NOMO-1 treated with dmso at 0.1 percent for 144 hours (cell line): Measurements from ENCODE around the gene CYP2B6.
"Not testable (repeated sequence)": the region's sequence is repeated elsewhere in the genome, so short reads cannot be mapped to it uniquely, and the experiment has no call there.

Experiments used
- DNase-seq: peaks from one replicate; lab custom pipeline; 2025; ENCODE audit not compliant: unreplicated experiment; lab: John Stamatoyannopoulos, UW

The CYP2B6 gene

DNA sequence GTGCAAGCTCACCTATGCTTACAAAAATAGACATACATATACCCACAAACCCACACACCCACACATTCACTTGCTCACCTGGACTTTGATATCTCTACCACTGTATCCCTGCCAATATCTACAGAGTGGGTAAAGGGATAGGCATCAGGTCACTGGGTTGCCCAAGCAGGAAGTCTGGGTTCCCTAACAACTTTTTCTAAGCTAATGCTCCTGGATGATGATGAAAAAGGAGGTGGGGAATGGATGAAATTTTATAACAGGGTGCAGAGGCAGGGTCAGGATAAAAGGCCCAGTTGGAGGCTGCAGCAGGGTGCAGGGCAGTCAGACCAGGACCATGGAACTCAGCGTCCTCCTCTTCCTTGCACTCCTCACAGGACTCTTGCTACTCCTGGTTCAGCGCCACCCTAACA lies at the start of gene CYP2B6:
Gene CYP2B6, plus strand, starts transcription at position 311 of the 410 bp plus-strand sequence. Its CDS starts 24 bp downstream, at position 335.
- DNase-seq, result no peak

DNA sequence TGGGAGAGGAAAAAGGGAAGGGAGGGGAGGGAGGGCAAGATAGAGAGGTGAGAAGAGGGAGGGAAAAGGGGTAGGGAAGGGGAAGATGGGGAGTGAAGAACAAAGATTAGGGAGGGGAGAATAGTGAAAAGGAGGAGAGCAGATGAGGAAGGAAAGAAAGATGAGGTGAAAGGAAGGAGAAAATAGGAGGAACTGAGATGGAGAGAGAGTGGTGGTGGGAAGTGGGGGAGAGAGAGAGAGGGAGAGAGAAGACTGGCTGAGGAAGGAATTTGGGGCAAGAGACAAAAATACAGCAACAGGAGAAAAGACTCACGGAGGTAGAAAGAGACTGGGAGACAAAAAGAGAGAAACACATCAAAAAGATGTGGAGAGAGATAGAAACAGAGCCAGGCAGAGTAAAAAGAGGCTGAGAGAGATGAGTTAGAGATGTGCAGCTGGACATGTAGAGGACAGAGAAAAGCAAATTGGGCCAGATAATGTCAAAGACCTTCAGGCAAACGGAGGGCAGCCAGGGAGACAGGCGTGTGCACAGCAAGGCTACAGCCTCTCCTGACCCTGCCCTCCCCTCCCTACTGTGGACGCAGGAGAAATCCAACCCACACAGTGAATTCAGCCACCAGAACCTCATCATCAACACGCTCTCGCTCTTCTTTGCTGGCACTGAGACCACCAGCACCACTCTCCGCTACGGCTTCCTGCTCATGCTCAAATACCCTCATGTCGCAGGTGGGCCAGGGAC lies 49.4 kb upstream of the CYP2B6 start:
- DNase-seq, result no peak

DNA sequence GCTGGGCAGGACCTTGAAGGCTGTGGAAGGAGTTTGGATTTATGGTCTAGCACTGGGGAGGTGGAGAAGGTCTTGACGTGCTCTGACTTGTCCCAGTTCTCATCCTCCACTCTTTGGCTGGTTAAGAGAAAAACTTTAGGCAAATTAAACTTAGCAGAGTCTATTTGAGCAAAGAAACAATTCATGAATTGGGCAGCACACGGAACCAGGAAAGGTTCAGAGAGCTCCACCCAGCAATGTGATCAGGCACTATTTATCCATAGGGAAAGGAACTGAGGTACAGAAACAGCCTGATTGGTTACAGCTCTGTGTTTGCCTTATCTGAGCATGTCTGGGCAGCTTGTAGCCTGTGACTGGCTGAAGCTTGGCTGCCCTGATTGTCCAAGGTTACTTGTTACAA lies 45.4 kb upstream of the CYP2B6 start:
- no peak for DNase-seq

DNA sequence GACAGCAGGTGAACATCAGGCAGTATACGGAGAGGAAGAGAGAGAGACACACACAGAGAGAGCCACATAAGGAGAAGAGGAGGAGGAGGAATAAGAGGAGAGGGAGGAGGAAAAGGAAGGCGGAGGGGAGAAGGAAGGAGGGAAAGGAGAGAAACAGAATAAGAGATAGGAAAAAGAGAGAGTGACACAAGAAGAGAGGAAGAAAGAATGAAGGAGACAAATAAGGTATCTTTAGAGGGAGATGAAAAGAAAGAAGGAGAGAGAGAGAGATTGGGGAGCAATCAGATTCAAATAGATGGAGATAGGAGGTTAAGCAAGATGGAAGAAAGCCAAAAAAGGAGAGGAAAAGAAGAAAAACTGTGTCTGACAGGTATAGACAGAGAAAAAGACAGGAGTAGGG lies 44.0 kb upstream of the CYP2B6 start:
- no peak for DNase-seq

DNA sequence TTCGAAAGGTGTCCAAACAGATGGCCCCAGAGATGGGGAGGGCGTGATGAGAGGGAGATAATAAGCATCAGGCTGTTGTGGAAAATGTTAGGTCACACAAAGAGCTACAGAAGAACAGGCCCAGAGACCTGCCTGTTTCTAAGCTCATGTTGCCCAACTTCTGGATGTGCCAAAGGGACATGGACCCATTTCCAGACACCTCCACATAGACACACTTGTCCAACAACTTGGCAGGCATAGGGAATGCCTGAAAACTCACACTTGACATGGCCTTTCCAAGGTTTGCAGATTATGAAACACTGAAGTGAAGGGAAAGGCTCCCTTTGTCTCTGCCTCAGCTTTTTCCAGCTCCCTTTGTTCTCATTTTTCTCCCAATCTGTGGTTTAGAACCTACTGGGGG lies 43.5 kb upstream of the CYP2B6 start:
- no peak for DNase-seq

DNA sequence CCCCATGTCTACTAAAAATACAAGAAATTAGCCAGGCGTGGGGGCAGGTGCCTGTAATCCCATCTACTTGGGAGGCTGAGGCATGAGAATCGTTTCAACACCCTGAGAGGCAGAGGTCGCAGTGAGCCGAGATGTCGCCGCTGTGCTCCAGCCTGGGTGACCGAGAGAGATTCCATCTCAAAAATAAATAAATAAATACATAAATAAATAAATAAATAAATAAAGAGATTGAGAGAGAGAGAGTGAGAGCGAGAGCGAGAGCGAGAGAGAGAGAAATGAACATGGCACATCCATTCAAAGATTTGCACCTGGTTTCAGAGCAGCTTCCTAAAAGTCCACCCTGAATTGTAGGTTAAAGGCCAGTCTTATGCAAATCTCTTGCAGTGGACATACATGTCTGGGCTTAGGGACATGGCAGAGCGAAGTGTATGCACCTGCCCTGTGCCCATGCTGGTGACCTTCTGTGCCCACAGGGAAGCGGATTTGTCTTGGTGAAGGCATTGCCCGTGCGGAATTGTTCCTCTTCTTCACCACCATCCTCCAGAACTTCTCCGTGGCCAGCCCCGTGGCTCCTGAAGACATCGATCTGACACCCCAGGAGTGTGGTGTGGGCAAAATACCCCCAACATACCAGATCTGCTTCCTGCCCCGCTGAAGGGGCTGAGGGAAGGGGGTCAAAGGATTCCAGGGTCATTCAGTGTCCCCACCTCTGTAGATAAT lies 42.3 kb upstream of the CYP2B6 start:
- no peak for DNase-seq

DNA sequence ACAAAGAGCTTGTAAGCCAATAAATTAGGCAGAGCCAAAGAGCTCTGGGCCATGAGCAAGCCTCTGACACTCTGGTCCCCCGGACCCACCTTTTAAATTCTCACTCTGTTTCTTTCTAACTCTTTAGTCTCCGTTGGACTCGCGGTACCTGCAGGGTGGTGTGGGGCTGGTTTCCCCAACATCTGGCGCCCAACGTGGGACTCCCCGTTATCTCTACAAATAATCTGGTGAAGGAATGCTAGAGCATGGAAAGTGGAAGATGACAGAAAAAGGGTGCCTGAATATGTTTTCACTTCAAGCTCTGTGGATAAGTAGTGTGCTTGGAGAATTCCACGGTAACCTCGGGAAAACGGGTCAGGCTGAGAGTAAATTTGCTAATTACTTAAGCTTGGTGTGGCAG lies 36.5 kb upstream of the CYP2B6 start:
- DNase-seq, result no peak

DNA sequence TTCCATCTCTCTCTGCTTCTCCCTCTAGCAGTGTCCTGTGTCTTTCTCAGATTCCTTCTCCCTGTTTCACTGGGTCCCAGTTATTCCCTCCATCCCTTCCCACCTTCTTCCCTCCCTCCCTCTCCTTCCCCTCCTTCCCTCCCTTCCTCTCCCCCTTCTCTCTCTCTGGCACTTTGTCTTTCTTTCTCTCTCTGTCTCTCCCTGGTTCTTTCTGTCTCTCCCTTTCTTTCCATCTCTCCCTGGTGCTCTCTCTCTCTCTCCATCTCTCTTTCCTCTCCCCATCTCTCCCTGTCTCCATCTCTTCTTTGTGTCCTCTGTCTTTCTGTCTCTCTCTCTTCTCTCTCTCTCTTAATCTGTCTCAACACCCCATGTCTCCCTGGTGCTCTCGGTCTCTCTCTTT lies 31.7 kb upstream of the CYP2B6 start:
- DNase-seq, result no peak

DNA sequence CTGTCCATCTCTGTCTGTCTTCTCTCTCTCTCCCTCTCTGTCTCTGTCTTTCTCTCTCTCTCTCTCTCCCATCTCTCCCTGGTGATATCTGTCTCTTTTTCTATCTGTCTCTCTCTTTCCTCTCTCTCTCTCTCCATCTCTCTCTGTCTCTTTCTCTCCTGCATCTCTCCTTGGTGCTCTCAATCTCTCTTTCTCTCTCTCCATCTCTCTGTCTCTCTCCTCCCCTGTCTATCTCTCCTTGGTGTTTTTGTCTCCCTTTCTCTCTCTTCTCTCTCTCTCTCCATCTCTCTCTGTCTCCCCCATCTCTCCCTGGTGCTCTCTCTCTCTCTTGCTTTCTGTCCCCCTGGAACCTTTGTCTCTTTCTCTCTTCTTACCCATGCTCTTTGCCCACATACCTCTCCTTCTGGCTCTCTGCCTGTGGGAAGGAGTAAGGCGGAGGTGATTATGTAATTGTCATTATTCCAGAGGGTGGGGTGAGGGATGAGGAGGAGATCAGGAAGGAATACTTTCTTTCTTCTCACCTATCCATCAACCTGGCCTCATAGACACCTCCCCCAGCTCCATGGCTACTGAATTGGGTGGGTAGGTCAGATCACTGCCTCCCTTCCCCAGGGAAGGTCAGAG lies 30.9 kb upstream of the CYP2B6 start:
- no peak for DNase-seq

DNA sequence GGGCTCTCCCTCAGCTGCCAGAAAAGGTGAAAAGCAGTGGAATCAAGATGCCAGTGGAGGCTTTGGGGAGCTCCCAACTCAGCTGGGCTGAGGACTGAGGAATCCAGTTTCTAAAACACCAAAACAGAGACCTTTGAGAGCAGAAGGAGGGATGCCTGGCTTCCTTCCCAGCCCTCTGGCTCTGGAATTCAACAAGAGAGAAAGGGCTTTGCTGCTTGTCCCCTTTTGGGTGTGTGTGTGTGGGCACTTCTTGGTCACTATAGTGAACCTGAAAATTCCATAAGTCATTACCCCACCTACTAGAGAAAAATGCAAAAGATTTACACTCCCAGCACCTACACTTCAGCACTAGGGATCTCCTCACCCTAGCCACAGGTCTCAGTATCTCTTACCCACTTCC lies 30.3 kb upstream of the CYP2B6 start:
- DNase-seq, result no peak

DNA sequence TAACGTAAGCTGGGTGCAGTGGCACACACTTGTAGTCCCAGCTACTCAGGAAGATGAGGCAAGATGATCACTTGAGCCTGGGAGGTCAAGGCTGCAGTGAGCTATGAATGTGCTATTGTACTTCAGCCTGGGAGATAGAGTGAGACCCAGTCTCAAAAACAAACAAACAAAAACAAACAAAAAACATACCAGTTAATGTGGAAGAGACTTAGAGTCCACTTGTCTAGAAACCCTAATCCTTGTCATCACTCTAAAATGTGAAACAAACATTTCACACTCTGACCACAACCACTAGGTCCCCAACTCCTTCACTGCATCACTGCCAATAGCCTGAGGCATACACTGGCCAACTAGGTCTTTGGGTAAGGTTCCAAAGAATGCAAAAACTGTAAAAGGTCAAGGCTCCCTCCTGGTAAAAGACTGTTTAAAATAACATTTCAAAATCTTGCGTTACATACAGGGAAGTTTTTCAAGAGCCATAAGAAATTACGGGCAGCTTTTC lies 28.6 kb upstream of the CYP2B6 start:
- no peak for DNase-seq

DNA sequence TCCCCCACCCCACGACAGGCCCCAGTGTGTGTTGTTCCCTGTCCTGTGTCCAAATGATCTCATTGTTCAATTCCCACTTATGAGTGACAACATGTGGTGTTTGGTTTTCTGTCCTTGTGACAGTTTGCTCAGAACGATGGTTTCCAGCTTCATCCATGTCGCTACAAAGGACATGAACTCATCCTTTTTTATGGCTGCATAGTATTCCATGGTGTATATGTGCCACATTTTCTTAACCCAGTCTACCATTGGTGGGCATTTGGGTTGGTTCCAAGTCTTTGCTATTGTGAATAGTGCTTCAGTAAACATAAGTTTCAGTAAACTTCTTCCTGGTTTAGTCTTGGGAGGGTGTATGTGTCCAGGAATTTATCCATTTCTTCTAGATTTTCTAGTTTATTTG lies 26.7 kb upstream of the CYP2B6 start:
- not testable (repeated sequence) for DNase-seq

DNA sequence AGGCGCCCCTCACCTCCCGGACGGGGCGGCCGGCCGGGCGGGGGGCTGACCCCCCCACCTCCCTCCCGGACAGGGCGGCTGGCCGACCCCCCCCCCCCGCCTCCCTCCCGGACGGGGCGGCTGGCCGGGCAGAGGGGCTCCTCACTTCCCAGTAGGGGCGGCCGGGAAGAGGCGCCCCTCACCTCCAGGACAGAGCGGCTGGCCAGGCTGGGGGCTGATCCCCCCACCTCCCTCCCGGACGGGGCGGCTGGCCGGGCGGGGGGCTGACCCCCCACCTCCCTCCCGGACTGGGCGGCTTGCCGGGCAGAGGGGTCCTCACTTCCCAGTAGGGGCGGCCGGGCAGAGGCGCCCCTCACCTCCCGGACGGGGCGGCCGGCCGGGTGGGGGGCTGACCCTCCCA lies 25.7 kb upstream of the CYP2B6 start:
- not testable (repeated sequence) for DNase-seq

DNA sequence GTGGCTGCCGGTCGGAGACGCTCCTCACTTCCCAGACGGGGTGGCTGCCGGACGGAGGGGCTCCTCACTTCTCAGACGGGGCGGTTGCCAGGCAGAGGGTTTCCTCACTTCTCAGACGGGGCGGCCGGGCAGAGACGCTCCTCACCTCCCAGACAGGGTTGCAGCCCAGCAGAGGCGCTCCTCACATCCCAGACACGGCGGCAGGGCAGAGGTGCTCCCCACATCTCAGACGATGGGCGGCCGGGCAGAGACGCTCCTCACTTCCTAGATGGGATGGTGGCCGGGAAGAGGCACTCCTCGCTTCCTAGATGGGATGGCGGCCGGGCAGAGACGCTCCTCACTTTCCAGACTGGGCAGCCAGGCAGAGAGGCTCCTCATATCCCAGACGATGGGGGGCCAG lies 24.5 kb upstream of the CYP2B6 start:
- not testable (repeated sequence) for DNase-seq

DNA sequence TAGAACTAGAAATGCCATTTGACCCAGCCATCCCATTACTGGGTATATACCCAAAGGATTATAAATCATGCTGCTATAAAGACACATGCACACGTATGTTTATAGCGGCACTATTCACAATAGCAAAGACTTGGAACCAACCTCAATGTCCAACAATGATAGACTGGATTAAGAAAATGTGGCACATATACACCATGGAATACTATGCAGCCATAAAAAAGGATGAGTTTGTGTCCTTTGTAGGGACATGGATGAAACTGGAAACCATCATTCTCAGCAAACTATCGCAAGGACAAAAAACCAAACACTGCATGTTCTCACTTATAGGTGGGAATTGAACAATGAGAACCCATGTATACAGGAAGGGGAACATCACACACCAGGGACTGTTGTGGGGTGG lies 23.0 kb upstream of the CYP2B6 start:
- not testable (repeated sequence) for DNase-seq

DNA sequence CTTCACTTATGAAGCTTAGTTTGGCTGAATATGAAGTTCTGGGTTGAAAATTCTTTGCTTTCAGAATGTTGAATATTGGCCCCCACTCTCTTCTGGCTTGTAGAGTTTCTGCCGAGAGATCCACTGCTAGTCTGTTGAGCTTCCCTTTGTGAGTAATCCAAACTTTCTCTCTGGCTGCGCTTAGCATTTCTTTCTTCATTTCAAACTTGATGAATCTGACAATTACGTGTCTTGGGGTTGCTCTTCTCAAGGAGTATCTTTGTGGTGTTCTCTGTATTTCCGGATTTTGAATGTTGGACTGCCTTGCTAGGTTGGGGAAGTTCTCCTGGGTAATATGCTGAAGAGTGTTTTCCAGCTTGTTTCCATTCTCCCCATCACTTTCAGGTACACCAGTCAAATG lies 21.4 kb upstream of the CYP2B6 start:
- not testable (repeated sequence) for DNase-seq

DNA sequence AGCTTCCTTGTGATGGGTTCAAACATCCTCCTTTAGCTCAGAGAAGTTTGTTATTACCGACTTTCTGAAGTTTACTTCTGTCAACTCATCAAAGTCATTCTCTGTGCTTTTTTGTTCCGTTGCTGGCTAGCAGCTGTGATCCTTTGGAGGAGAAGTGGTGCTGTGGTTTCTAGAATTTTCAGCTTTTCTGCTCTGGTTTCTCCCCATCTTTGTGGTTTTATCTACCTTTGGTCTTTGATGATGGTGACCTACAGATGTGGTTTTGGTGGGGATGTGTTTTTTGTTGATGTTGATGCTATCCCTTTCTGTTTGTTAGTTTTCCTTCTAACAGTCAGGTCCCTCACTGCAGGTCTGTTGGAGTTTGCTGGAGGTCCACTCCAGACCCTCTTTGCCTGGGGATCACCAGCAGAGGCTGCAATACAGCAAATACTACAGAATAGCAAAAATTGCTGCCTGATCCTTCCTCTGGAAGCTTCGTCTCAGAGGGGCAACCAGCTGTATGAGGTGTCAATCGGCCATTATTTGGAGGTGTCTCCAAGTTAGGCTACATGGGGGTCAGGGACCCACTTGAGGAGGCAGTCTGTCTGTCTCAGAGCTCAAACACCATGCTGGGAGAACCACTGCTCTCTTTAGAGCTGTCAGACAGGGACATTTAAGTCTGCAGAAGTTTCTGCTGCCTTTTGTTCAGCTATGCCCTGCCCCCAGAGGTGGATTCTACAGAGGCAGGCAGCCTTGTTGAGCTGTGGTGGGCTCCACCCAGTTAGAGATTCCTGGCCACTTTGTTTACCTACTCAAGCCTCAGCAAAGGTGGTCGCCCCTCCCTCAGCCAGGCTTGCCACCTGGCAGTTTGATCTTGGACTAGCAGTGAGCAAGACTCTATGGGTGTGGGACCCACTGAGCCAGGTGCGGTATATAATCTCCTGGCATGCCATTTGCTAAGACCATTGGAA lies 20.4 kb upstream of the CYP2B6 start:
- not testable (repeated sequence) for DNase-seq

DNA sequence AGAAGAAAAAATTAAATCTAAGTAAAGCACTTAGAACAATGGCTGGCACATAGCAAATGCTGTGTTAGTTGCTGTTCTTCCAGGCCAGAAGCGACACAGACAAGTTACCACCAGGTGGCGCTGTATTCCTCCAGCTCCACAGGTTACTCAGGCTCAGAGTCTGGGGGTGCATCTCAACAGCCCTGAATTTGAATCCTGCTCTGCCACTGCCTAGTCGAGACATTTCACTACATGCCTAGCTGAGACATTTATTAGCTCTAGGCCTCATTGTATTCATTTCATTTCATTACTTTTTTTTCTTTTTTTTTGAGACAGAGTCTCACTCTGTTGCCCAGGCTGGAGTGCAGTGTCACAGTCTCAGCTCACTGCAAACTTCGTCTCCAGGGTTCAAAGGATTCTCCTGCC lies 16.4 kb upstream of the CYP2B6 start:
- peak; percentile 11 for DNase-seq

DNA sequence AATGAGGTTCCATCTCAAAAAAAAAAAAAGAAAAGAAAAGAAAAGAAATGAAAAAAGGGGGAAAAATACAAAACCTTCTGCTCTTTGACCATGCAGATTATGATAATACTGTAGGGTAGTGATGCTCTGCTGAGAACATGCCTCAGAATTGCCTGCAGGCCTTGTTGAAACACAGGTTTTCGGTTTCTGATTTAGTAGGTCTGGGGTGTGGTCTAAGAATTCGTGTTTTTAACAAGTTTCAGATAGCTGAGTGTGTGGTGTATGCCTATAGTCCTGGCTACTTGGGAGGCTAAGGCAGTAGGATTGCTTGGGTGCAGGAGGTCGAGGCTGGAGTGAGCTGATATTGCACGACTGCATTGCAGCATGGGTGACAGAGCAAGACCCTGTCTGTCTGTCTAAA lies 14.9 kb upstream of the CYP2B6 start:
- no peak for DNase-seq

DNA sequence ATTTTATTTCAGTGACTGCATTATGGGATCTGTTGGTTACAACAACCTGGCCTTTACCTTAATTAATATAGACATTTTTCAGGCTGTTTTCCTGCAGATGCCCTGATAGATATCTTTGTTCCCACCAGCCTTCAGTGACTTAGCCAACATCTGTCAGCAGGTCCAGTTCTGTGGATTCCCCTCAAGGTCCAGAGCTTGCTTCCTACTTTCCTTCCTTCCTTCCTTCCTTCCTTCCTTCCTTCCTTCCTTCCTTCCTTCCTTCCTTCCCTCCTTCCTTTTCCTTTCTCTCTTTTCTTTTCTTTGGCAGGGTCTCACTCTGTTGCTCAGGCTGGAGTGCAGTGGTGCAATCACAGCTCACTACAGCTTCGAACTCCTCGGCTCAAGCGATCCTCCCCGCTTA lies 14.4 kb upstream of the CYP2B6 start:
- no peak for DNase-seq

DNA sequence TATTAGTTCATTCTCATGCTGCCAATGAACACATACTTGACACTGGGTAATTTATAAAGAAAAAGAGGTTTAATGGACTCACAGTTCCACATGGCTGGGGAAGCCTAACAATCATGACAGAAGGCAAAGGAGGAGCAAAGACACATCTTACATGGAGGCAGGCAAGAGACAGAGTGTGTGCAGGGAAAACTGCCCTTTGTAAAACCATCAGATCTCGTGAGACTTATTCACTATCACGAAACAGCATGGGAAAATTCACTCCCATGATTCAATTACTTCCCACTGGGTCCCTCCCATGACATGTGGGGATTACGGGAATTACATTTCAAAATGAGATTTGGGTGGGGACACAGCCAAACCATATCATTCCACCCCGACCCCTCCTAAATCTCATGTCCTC lies 11.3 kb upstream of the CYP2B6 start:
- DNase-seq, result not testable (repeated sequence)
